Mesodermal cell (in vitro differentiated cells): ENCODE data around the gene MAN1B1.

Experiments used
- H3K27ac ChIP-seq: 2 replicates; pipeline ENCODE4 v1.7.0; 2013; ENCODE audit warnings: mild to moderate bottlenecking, low read depth, low read length, moderate library complexity; ENCODE audit not compliant: severe bottlenecking
- H3K36me3 ChIP-seq: 2 replicates; pipeline ENCODE4 v1.7.1; 2013; ENCODE audit warnings: mild to moderate bottlenecking, low read length, moderate library complexity; ENCODE audit not compliant: control insufficient read depth, insufficient read depth
- H3K4me1 ChIP-seq: one replicate; pipeline ENCODE4 v1.7.1; 2013; ENCODE audit warnings: mild to moderate bottlenecking, low read length; ENCODE audit not compliant: insufficient read depth, control insufficient read depth, poor library complexity, severe bottlenecking
- H3K4me3 ChIP-seq: 2 replicates; pipeline ENCODE4 v1.7.0; 2013; ENCODE audit warnings: low read length, control low read depth, mild to moderate bottlenecking; ENCODE audit not compliant: insufficient read depth, poor library complexity, severe bottlenecking; ENCODE audit errors: extremely low read depth
- H3K9me3 ChIP-seq: 2 replicates; pipeline ENCODE4 v1.7.1; 2013; ENCODE audit warnings: mild to moderate bottlenecking, low read length, moderate library complexity; ENCODE audit not compliant: control insufficient read depth
- WGBS, 2 experiments: methylation state at CpG; one replicate each; pipeline ENCODE4 v1.1.5; 2013; ENCODE audit warnings: missing lambda C conversion rate in 2 of 2; ENCODE audit not compliant: insufficient coverage in 2 of 2; 5-methylcytosine and 5-hydroxymethylcytosine counted together

Gene MAN1B1

GRCh38 chr9:137095664-137096517, 9.1 kb downstream of the MAN1B1 start:
- Histone ChIP-seq H3K27ac (no peak overlapping the region), H3K9me3 (no peaks in the 10 kb centered on the region), H3K4me1 (no peaks in the 10 kb centered on the region), H3K36me3 (peaks cover 60% of the 10 kb centered on the region), H3K4me3 (no peak overlapping the region)
- WGBS, 2 experiments, result 90 to 92% methylated on average over 27 to 29 of the region's 30 CpGs

- H3K36me3 ChIP-seq, result peaks cover 61% of the 10 kb centered on the region
- H3K4me1 ChIP-seq, result no peaks in the 10 kb centered on the region
- no peak overlapping the region for H3K4me3 ChIP-seq
- H3K27ac ChIP-seq, result no peak overlapping the region
- WGBS, 2 experiments, result 96 to 97% methylated on average over 27 to 28 of the region's 31 CpGs
- H3K9me3 ChIP-seq, result peaks cover 6% of the 10 kb centered on the region
Observed at GRCh38 chr9:137096785-137097546, 10.2 kb downstream of the MAN1B1 start.

GRCh38 chr9:137097761-137098462, 11.1 kb downstream of the MAN1B1 start:
- H3K4me1 ChIP-seq, result no peaks in the 10 kb centered on the region
- H3K36me3 ChIP-seq, result peaks cover 62% of the 10 kb centered on the region
- no peak overlapping the region for H3K27ac ChIP-seq
- H3K4me3 ChIP-seq, result no peak overlapping the region
- WGBS, 2 experiments, result 92 to 94% methylated on average over 15 to 20 of the region's 20 CpGs
- peaks cover 12% of the 10 kb centered on the region for H3K9me3 ChIP-seq

- H3K4me3 ChIP-seq, result no peak overlapping the region
- H3K9me3 ChIP-seq, result peaks cover 15% of the 10 kb centered on the region
- H3K27ac ChIP-seq, result no peak overlapping the region
- WGBS, 2 experiments, result 95 to 98% methylated on average over 14 of the region's 14 CpGs
- peaks cover 71% of the 10 kb centered on the region for H3K36me3 ChIP-seq
- H3K4me1 ChIP-seq, result no peaks in the 10 kb centered on the region
Observed at GRCh38 chr9:137099231-137099630, 12.4 kb downstream of the MAN1B1 start.

- Histone ChIP-seq H3K36me3 (peaks cover 84% of the 10 kb centered on the region), H3K4me1 (no peaks in the 10 kb centered on the region), H3K9me3 (peaks cover 15% of the 10 kb centered on the region), H3K27ac (no peak overlapping the region), H3K4me3 (no peak overlapping the region)
- WGBS, 2 experiments, result 92 to 94% methylated on average over 37 of the region's 37 CpGs
Observed at GRCh38 chr9:137103206-137103999, 16.6 kb downstream of the MAN1B1 start.

GRCh38 chr9:137105814-137106661, 19.3 kb downstream of the MAN1B1 start:
- H3K27ac ChIP-seq, result no peak overlapping the region
- H3K4me3 ChIP-seq, result no peak overlapping the region
- peaks cover 15% of the 10 kb centered on the region for H3K9me3 ChIP-seq
- 95 to 97% methylated on average over 18 to 21 of the region's 31 CpGs for WGBS, 2 experiments
- no peaks in the 10 kb centered on the region for H3K4me1 ChIP-seq
- peaks cover 81% of the 10 kb centered on the region for H3K36me3 ChIP-seq

GRCh38 chr9:137106662-137107250, 20.0 kb downstream of the MAN1B1 start:
- WGBS, 2 experiments, result 94 to 95% methylated on average over 27 of the region's 27 CpGs
- peaks cover 11% of the 10 kb centered on the region for H3K9me3 ChIP-seq
- H3K36me3 ChIP-seq, result peaks cover 74% of the 10 kb centered on the region
- no peak overlapping the region for H3K4me3 ChIP-seq
- no peaks in the 10 kb centered on the region for H3K4me1 ChIP-seq
- H3K27ac ChIP-seq, result no peak overlapping the region

- H3K4me1 ChIP-seq, result no peaks in the 10 kb centered on the region
- peaks cover 7% of the 10 kb centered on the region for H3K9me3 ChIP-seq
- peaks cover 68% of the 10 kb centered on the region for H3K36me3 ChIP-seq
- H3K27ac ChIP-seq, result no peak overlapping the region
- no peak overlapping the region for H3K4me3 ChIP-seq
- 95 to 96% methylated on average over 23 to 24 of the region's 27 CpGs for WGBS, 2 experiments
Observed at GRCh38 chr9:137107312-137107921, 20.6 kb downstream of the MAN1B1 start.

- 92 to 96% methylated on average over 12 to 15 of the region's 17 CpGs for WGBS, 2 experiments
- Histone ChIP-seq H3K9me3 (peaks cover 2% of the 10 kb centered on the region), H3K4me3 (no peak overlapping the region), H3K27ac (no peak overlapping the region), H3K4me1 (no peaks in the 10 kb centered on the region), H3K36me3 (peaks cover 62% of the 10 kb centered on the region)
Observed at GRCh38 chr9:137107982-137108381, 21.2 kb downstream of the MAN1B1 start.
